ENCODE measurements around the gene CRISPLD2. TPM values are rescaled to one million over a fixed set of nuclear protein-coding genes. Genes with fewer than 3 reads are reported as not detected.

The CRISPLD2 gene
- total RNA-seq, 4 donors from 2014 or later = 19.6 to 319 (median 84.3) TPM

GRCh38 chr16:84918006-84918909 is 98.5 kb downstream of the CRISPLD2 start:
- DNase-seq = no peak
- Histone ChIP-seq H3K36me3 (no peaks in the 10 kb centered on the region), H3K4me1 (peaks cover 0 to 19% (median 0%) of the 10 kb centered on the region in 4 donors), H3K27me3 (no peaks in the 10 kb centered on the region), H3K9me3 (no peaks in the 10 kb centered on the region), H3K27ac (no peak overlapping the region), H3K4me3 (no peak overlapping the region)
- no peak for TF ChIP-seq POLR2A (IDR thresholded peaks at IDR 0.05)
- TF ChIP-seq CTCF (IDR thresholded peaks at IDR 0.05) = no peak

- TF ChIP-seq POLR2A (IDR thresholded peaks at IDR 0.05) = no peak
- TF ChIP-seq CTCF (IDR thresholded peaks at IDR 0.05) = no peak
- peak overlapping the region in 1 of 4 donors; percentile 3 for H3K27ac ChIP-seq
- H3K4me3 ChIP-seq = no peak overlapping the region
- H3K4me1 ChIP-seq = peaks cover 0 to 13% (median 0%) of the 10 kb centered on the region in 4 donors
- no peaks in the 10 kb centered on the region for H3K36me3 ChIP-seq
- no peak for DNase-seq
- H3K27me3 ChIP-seq = no peaks in the 10 kb centered on the region
- no peaks in the 10 kb centered on the region for H3K9me3 ChIP-seq
These were observed 99.5 kb downstream of the CRISPLD2 start for GRCh38 chr16:84919269-84919668.

- Histone ChIP-seq H3K4me1 (peaks cover 0 to 17% (median 0%) of the 10 kb centered on the region in 4 donors), H3K27me3 (no peaks in the 10 kb centered on the region), H3K9me3 (no peaks in the 10 kb centered on the region), H3K4me3 (no peak overlapping the region), H3K27ac (peak overlapping the region in 1 of 4 donors; percentile 3), H3K36me3 (no peaks in the 10 kb centered on the region)
- TF ChIP-seq POLR2A (IDR thresholded peaks at IDR 0.05) = no peak
- no peak for TF ChIP-seq CTCF (IDR thresholded peaks at IDR 0.05)
- DNase-seq = no peak
These were observed 99.9 kb downstream of the CRISPLD2 start for GRCh38 chr16:84919708-84920107.

GRCh38 chr16:84920333-84920732 is 100.5 kb downstream of the CRISPLD2 start:
- peaks cover 0 to 22% (median 0%) of the 10 kb centered on the region in 4 donors for H3K4me1 ChIP-seq
- H3K27ac ChIP-seq = no peak overlapping the region
- no peaks in the 10 kb centered on the region for H3K27me3 ChIP-seq
- H3K36me3 ChIP-seq = no peaks in the 10 kb centered on the region
- H3K4me3 ChIP-seq = no peak overlapping the region
- no peaks in the 10 kb centered on the region for H3K9me3 ChIP-seq
- TF ChIP-seq CTCF (IDR thresholded peaks at IDR 0.05) (no peak), POLR2A (IDR thresholded peaks at IDR 0.05) (no peak)
- no peak for DNase-seq

- Histone ChIP-seq H3K36me3 (no peaks in the 10 kb centered on the region), H3K4me1 (peaks cover 0 to 22% (median 0%) of the 10 kb centered on the region in 4 donors), H3K27ac (peak overlapping the region; percentile 46 to 79 (median 66)), H3K9me3 (no peaks in the 10 kb centered on the region), H3K27me3 (no peaks in the 10 kb centered on the region), H3K4me3 (no peak overlapping the region)
- no peak for TF ChIP-seq CTCF (IDR thresholded peaks at IDR 0.05)
- no peak for TF ChIP-seq POLR2A (IDR thresholded peaks at IDR 0.05)
- DNase-seq = peak in 1 of 3 donors; percentile 70
These were observed 102.8 kb downstream of the CRISPLD2 start for GRCh38 chr16:84922351-84923120.

Data from Peyer's patch (tissue), 4 donors.